ENCODE measurements around the gene SEC14L1.
A peak's percentile ranks its signal among the peaks of the same experiment; 100 is the strongest.

Gene SEC14L1

DNA sequence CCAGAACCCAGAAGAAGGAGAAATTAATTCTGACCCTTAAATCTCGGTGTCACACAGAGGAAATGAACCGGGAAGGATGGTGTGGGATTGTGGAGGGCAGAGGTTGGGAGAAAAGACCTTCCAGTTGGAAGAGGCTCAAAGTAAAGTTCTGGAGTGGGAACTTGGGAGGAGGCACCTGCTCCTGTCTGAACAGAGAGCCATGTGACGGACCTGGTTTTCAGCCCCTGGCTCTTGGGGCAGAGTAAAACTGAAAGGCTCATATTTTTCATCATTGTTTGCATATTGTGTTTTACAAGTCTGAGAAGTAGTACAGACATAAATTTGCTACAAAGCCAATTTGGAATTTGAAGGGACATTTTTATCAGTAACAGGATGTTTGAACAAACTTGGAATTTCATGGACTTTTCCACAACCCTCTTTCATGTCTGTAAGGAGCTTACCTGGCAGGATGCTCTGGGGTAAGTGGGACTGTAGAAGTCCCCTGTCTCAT lies 24.4 kb upstream of the SEC14L1 start:
- DNase-seq, result no peak

DNA sequence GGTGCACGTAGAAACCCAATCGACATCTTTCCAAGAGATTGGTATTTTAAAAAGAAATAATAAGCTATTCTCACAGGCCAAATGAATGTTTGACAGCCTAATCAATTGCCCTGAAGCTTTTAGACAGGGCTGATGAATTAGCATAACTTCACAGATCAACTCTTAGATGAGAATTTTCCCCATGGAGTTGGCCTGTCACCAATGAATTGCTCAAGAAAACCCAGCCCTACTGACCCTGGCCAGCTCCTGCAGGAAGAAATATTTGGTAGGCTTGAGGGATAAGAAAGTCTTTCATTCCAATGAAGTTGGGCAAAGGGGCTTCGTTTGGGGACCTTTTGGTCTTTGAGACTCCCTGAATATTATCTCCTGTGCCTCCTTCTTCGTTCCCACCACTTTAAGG lies 23.4 kb upstream of the SEC14L1 start:
- no peak for DNase-seq

DNA sequence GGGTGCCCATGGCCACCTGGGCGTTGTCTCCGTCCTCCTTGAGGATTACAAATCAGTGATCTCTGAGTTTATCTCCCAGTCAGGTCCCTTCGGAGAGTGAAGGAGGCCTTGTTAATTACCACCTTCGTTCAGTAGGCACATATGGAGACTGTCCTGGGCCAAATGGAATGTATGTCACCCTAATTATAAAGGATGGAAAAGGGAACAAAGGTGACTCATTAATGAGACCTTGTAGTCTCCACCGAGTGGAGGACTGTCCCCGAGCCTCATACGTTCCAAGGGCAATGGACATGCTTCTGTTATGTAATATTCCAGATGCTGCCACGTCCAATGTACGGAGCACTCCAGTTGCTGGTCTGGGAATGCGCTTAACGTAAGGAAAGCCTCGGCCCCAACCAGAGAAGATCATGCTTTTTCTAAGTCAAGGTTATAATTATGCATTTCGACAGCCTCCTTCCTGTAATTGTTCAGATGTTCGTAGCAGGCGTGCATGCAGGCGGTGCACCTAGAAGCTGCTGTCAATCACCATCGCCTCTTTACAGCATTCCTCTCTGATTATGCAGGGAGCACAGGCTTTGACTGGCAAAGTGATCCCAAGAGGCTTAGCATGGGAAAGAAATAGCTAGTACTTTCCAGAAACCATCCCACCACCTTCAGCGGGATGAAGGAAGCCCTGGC lies 22.4 kb upstream of the SEC14L1 start:
- no peak for DNase-seq

DNA sequence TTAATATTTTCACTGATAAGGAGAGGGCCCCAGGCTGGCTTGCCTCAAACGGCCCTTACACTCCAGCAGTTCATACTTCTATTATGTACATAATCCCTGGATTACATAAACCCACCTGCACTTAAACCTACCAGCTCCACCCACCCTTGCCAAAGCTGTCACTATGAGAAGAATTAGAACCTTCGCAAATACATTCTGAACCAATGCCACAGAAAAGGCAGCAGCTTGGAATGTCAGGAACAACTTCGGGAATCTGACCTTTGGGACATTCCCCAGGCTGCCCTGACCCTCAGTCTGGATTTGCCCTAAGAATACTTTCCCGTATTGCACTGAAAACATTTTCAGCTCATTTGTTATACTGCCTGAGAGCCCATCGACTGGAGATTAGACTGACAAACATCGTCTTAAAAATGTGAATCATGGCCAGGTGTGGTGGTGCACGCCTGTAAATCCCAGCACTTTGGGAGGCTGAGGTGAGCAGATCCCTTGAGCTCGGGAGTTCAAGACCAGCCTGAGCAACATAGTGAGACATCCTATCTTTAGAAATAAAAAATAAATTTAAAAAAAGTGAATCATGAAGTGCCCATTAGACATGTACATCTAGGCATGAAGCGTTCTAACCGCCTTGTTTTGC lies 21.0 kb upstream of the SEC14L1 start:
- DNase-seq, result no peak

DNA sequence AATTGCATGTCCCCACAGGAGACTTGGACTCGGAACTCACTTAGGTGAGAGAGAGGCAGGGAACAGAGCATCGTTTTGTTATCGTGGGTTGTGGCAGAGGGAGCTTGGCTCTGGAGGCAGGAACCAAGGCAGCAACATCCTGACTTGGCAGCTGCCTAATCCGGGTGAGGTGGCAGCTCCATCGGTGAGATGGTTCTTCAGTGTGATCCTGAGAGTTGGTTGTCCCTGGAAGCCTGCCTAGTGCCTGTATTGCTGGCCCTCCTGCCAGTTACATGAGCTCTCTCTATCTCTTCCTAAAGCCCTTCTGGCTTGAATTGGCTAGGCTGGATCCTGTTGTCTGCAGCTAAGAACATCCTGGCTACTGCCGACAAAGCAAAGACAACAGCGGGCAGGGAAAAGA lies 19.9 kb upstream of the SEC14L1 start:
- DNase-seq, result no peak

DNA sequence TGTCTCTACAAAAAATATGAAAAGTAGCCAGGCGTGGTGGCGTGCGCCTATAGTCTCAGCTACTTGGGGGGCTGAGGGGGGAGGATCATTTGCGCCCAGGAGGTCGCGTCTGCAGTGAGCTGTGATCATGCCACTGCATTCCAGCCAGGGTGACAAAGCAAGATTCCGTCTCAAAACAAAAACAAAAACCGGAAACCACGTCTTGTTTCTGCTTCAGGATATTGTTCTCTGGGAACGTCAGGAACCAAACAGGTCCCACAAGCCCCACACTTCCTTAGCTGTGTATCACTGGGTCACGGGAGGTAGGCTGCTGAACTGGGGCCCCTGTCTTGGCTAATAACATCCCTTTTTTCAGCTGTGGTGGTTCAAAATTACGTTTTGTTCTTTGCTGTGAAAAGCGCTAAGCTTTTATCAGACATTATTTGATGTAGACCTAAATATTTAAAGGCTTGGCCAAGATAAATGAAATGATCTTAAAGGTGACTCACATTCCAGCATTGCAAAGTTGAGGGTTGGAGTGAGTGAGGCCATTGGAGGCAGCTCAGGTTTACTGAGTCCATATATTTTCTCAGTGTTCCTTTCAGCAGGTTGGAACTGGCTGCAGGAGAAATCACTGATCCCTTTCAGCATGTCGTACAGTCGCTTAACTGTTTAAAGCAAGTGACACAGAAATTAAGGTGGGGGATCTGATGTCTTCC lies 16.4 kb upstream of the SEC14L1 start:
- DNase-seq, result no peak

DNA sequence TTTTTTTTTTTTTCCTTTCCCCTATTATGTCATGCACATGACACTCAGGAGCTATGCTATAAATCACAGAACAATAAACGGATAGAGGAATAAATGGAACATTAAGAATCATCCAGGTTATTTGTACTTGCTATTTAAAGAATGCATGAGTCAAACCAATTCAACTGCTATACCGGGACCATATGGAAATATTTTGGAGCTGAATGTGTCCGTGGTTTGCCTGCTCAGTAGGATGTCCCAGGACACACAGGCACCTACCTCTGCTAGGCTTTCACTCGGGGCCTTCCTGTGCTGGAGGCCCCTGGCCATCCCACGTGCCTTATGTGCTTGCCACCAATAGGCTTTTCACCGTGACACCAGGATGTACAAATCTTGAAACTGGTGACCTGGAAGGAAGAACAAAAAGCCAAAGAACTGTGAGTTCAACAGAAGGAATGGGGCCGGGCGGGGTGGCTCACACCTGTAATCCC lies 15.3 kb upstream of the SEC14L1 start:
- DNase-seq, result no peak

DNA sequence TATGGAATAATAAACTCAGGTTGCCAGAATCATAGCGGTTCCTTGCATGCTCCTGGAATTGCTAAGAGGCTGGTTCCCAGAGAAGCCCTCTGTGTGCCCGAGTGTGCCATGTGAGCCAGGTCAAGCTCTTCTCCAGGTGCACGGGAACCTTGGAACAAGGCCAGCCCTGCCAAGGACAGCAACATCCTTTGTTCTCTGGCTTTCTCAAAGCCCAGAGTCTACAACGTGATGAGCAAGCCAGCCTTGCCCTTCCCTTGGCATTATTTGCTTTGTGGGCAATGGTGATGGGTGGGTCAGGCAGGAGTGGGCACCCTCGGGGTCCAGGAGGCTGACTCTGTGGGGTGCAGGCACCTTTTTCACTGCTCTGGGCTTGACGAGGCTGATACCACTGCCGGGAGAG lies 14.2 kb upstream of the SEC14L1 start:
- no peak for DNase-seq

DNA sequence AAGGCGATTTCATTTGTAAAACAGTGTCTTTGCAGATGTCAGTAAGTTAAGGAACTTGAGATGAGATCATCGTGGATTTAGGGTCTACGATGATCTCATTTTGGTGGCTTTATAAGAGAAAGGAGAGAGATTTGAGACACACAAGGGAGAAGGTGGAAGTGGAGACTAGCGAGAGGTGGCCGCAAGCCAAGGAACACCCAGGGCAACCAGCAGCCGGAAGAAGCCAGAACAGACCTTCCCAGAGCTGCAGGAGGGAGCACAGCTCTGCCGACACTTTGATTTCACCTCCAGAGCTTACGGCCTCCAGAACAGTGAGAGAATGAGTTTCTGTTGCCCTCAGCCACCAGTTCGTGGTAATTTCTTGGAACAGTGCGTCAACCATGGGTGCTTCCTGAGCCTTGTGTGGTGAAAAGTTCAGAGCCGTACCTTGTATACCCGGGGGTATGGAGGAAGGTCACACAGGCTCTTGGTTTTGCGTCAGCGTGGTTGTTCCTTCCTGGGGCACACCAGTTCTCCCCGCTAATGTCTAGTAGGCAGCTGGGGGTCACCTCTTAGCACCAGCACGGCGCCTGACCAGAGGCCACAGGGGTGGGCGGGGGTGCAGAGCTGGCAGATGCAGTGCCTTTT lies 12.9 kb upstream of the SEC14L1 start:
- peak; percentile 81 for DNase-seq

DNA sequence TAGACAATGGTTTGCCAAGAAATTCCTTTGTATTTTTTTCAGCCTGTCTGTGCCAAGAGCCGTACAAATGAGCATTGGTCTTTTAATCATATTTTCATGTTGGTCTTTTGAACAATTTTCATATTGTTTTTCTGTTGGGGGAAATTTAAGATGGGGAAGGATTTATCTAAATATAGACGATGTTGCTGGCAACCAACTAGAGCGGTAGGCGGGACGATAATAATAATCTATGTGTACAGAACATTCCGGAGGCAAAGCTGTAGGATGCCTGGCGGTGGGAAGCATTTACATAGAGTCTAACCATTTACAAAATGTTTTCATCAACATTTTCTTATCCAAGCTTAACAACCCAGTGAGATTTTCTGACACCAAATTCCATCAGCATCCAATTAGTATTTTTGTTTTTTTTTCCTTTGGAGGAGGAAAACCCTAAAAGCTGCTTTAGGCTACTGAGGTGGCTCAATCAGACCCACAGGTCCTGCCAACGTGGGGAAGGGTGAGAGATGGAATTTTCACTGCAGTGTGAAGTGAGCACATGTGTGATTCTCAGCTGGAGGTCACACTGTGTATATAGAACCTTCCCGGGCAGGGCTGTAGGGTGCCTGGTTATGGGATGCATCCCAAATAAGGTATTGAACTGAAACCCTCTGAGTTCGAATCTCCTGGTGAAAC lies 11.7 kb upstream of the SEC14L1 start:
- no peak for DNase-seq

DNA sequence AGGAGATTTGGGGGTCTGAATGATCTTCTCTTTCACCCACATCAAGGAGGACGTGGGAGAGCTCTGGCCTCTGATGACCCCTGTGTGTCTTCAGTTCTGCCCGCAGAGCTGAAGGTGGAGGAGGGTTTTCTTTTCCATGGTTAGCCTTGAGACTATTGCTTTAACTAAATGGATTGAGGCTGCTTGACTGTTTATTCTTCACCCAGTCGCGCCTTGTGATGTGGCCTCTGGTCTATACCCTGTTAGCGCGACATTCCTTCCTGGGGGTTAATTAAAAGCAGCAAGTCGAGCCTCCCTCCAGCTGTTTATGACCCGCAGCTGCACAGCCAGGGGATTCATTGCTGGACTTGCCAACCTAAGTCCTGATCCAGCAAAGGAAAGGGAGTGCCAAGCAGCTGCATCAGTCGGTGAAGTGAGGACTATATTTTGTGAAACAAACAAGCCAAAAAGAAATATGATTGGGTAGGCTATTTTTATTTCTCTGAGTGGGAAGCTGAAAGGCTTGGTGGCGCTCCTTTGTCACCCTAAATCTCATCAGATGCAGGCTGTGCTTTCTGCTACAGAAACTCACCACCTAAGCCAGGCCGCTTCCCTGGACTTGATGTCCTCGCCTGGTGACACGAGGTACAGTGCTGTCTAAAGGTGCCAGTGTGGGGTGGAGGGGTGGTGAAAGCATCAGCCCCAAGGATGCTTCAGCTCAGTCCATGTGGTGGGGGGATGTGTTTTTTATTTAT lies 11.0 kb upstream of the SEC14L1 start:
- no peak for DNase-seq

DNA sequence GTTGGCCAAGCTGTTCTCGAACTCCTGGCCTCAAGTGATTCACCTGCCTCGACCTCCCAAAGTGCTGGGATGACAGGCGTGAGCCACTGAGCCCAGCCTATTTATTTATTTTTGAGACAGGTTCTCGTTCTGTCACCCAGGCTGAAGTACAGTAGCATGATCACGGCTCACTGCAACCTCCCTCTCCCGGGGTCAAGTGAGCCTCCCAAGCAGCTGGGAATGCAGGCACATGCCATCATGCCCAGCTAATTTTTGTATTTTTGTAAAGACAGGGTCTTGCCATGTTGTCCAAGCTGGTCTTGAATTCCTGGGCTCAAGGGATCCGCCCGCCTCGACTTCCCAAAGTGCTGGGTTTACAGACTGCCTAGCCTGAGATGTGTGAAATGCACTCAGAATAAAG lies 10.2 kb upstream of the SEC14L1 start:
- no peak for DNase-seq

DNA sequence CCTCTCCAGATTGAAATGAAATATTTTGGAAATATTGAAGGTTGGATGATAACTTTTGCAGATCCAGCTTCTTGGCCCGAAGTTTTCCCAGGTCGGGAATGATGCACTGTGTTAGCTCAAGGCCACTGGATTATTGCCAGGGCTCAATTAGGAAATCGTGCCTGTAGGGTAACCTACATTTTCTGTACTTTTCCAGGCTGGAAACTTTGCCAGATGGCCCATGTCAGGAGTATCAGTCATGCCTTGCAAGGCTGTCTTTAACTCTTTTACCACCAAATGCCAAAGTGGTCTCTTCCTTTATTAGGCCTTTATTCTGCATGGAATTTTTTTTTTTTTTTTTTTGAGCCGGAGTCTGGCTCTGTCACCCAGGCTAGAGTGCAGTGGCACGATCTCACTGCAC lies 8.9 kb upstream of the SEC14L1 start:
- DNase-seq, result no peak

DNA sequence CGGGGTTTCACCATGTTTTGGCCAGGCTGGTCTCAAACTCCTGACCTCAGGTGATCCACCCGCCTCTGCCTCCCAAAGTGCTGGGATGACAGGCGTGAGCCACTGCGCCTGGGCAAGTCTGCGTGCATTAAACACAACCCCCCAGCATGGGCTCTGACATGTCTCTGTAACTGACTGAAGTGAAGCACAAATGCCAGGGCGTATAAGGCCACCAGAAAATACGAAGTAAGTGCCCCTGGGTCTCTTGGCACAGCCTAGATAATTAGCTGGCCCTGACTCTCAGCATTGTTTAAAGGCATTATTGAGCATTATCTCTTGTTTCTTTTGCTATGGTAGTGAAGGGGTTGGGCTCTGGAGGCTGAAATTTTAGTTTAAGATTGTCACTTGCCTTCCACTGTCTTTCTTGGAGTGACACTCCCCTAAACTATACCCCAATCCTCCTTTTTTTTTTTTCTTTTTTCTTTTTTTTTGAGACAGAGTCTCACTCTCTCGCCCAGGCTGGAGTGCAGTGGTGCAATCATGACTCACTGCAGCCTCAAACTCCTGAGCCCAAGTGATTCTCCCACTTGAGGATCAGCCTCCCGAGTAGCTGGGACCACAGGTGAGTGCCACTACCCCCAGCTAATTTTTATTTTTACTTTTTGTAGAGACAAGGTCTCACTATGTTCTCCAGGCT lies 8.2 kb upstream of the SEC14L1 start:
- no peak for DNase-seq

DNA sequence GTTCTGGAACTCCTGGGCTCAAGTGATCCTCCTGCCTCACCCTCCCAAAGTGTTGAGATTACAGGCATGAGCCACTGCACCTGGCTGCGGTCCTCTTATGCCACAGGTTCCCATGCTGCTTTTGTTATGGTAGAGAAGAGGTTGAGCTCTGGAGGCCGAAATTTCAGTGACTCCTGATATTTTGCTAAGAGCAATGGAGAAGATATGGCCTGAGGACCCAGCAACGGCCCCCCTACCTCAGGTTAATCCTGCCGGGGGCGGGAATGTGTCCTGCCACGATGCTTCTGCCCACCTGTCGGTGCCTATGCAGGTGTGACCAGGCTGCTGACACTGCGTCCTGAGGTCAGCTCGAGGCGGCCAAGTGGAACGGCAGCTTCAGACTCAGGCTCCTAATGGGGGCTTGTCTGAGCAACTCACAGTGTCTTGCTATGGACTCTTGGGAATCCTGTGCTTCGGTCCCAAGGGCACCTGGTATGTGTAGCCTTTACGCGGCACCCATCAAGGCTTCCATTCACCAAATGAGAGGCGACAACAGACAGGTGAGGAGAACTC lies 7.6 kb upstream of the SEC14L1 start:
- no peak for DNase-seq

DNA sequence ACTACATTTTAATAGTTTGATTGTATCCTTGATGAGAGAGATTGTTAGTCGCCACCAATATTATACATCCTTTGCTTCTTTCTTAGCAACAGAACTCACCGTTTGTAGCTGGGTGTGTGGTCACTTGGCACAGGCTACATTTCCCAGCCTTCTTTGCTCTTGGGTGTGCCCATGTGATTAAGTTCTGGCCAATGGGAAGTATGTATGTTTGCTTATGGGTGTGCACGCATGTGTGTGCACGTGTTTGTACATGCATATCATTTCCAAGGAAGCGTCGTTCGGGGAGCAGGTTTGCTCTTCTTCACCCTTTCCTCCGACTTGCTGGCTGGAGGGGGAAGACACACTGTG lies 4.4 kb upstream of the SEC14L1 start:
- no peak for DNase-seq

DNA sequence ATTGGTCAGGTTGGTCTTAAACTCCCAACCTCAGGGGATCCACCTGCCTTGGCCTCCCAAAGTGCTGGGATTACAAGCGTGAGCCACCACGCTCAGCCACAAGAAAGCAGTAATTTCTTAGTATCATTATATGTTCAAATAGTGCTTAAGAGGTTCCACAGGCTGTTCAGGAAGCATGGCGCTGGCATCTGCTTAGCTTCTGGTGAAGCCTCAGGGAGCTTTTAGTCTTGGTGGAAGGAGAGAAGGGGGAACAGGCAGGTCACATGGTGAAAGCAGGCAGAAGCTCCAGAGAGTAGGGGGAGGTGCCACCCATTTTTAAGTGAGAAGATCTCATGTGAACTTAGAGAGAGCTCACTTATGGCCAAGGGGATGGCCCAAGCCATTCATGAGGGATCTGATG lies 3.7 kb upstream of the SEC14L1 start:
- DNase-seq, result no peak

DNA sequence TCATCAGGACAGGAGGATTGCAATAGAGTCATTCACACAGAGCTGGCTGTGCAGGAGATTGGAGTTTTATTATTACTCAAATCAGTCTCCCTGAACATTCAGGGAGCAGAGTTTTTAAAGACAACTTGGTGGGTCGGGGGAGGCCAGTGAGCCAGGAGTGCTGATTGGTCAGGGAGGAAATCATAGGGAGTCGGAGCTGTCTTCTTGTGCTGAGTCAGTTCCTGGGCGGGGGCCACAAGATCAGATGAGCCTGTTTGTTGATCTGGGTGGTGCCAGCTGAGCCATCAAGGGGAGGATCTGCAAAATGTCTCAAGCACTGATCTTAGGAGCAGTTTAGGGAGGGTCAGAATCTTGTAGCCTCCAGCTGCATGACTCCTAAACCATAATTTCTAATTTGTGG lies 2.9 kb upstream of the SEC14L1 start:
- peak; percentile 36 for DNase-seq

DNA sequence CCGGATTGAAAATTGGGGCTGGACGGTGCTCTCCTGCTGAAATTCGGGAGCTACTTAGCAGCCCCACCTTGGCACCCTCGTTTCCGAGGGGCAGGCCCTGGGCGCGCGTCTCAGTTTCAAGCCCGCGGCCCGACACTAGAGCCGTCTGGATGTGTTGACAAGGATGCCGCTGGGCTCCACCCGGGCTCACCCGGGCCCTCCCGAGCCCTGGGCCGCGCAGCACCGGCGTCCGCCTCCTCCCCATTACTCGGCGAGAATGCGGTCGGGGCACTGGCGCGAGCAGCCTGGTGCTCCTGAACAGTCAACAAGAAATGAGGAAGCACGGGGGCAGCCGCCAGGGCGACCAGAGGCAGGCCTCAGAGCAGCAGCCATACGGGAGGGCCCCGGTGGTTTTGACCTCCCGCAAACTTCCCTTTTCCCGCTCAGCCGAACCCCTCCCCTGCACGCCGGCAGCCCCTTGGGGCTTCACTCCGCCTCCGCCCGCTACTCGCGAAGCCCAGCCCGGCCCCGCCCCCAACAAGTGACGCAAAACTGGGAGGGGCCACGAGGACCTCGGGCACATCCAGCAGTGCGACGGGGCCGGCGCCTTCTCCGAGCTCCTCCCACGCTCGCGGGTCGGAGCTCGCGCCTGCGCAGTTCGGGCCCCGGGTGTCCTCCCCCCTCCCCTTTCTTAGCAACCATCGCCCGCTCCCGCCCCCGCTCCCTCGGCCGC lies 447 bp upstream of the SEC14L1 start:
- DNase-seq, result peak; percentile 98

DNA sequence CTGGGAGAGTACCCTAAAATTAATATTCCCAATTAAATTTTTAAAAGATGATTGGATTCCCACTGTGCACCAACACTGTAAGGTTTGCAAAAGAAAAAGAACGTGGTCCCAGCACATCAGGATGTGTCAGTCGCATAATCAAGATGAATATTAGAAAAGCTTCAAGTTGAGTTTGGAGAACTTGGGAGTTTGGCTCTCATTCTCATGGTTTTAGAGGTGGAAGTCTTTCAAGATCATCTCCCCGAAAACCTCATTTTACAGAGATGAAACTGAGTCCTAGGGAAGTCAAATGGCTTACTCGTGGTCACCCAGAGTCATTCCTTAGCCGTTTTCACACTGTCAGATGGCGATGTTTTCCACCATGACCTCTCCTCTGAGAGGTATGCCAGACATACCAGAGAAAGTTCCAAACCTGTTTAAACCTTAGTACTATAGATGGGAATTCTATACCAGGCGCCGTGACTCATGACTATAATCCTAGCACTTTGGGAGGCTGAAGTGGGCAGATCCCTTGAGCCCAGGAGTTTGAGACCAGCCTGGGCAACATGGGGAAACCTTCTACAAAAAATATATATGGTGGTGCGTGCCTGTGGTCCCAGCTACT lies 1.2 kb downstream of the SEC14L1 start:
- no peak for DNase-seq
